Measurements from ENCODE around the gene CAPN12. TPM values are rescaled to one million over a fixed set of nuclear protein-coding genes. Genes with fewer than 3 reads are reported as not detected.

Gene CAPN12
- total and polyA plus RNA-seq, 2 of the 8 experiments (the other 6 are each of a cell fraction or from before 2014, with no cell fraction given) = 8.8 to 20.0 TPM

DNA sequence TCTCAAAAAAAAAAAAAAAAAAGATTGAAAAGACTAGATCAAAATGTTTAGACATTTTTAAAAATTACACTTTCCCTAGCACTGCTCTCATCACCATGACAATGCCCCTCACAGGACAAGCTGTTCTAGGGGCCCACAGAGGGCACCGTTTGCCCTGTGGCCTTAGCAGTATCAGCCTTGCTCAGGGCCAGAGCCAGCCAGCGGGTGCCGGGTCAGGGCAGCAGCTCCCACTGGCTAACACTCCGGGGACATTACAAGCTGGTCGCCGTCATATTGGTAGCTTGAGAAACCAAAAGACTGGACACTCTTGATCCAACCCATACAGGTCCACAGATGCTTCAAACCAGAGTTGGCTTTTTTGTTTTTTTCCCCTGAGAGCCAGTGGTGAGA is 18.0 kb downstream of the CAPN12 start:
- Histone ChIP-seq H3K14ac (ENCODE audit: insufficient read length) (no peak overlapping the region), H3K36me3 (ENCODE audit: control insufficient read depth in 2 of 4, insufficient read depth in 4 of 4, low read length in 3 of 4) (peaks cover 27 to 81% (median 66%) of the 10 kb centered on the region in 4 experiments; a peak in 7 of 8 replicates), H3K56ac (replicated peaks; ENCODE audit: insufficient read length, low read depth, low read length) (no peak overlapping the region), H3K18ac (ENCODE audit: extremely low read depth, low read length) (no peak overlapping the region), H3K27ac (ENCODE audit: low read depth, low read length) (no peak overlapping the region), H2AFZ (ENCODE audit: low read length) (no peak overlapping the region), H4K20me1 (replicated peaks in 1 of 2; ENCODE audit: control insufficient read depth in 1 of 2, insufficient read depth in 2 of 2, low read length in 2 of 2) (peaks cover 4 to 20% of the 10 kb centered on the region in 2 experiments), H2AK5ac (ENCODE audit: low read depth, low read length) (no peak overlapping the region), H2BK20ac (ENCODE audit: low read length) (no peak overlapping the region), H4K8ac (ENCODE audit: extremely low read depth, insufficient read depth, low read length) (peak overlapping the region; percentile 21; the same call in 1 of the 2 replicates), H3K4ac (replicated peaks; ENCODE audit: insufficient read length, low read depth, low read length) (no peak overlapping the region), H2BK5ac (ENCODE audit: low read depth, low read length) (no peak overlapping the region), H3K4me1 (replicated peaks in 1 of 4; ENCODE audit: control insufficient read depth in 3 of 4, insufficient read depth in 4 of 4, low read length in 3 of 4) (no peaks in the 10 kb centered on the region), H3K9me3 (ENCODE audit: insufficient read depth in 2 of 2, low read depth in 1 of 2, low read length in 1 of 2) (no peaks in the 10 kb centered on the region), H3K23ac (ENCODE audit: insufficient read length) (no peak overlapping the region), H3K23me2 (ENCODE audit: low read depth, low read length) (no peaks in the 10 kb centered on the region), H4K5ac (ENCODE audit: insufficient read length, low read depth, low read length) (no peak overlapping the region), H3K79me2 (ENCODE audit: control insufficient read depth in 1 of 2, insufficient read depth in 2 of 2, low read length in 2 of 2) (no peaks in the 10 kb centered on the region), H3K27me3 (replicated peaks in 1 of 4; ENCODE audit: control insufficient read depth in 3 of 4, extremely low read depth in 1 of 4, insufficient read depth in 3 of 4, low read length in 3 of 4) (no peaks in the 10 kb centered on the region), H2BK15ac (ENCODE audit: low read length) (no peak overlapping the region), H3K9ac (replicated peaks in 1 of 4; ENCODE audit: extremely low read depth in 1 of 4, low read depth in 3 of 4, low read length in 3 of 4) (no peak overlapping the region), H4K91ac (replicated peaks; ENCODE audit: insufficient read length, low read length) (no peak overlapping the region), H3K4me2 (ENCODE audit: insufficient read depth in 1 of 2, low read depth in 2 of 2, low read length in 2 of 2) (no peak overlapping the region), H3K4me3 (ENCODE audit: extremely low read depth in 1 of 4, insufficient read depth in 2 of 4, low read depth in 3 of 4, low read length in 4 of 4) (no peak overlapping the region), H3K79me1 (ENCODE audit: low read depth, low read length) (no peaks in the 10 kb centered on the region), H2BK12ac (ENCODE audit: low read depth, low read length) (no peak overlapping the region), H2BK120ac (replicated peaks; ENCODE audit: low read depth, low read length) (no peak overlapping the region)
- FAIRE-seq = no peak
- ChIA-PET POLR2A (ENCODE audit: partially characterized antibody) (interaction anchor here (1.2 to 2.4 kb wide), 3 partner anchors 8 to 99 kb away, joined by 3 to 9 read pairs (median 4); no protein-coding TSS in a partner anchor), CTCF (ENCODE audit: partially characterized antibody) (interaction anchor here (0.6 to 2.0 kb wide), 6 partner anchors 9 to 109 kb away, joined by 3 to 7 read pairs (median 4); no protein-coding TSS in a partner anchor)
- DNase-seq (ENCODE audit: low read depth in 1 of 2, low spot score in 2 of 2) = no peak
- TF ChIP-seq HDAC6 (IDR thresholded peaks at IDR 0.05; ENCODE audit: low read depth, low read length) (no peak), SP2 (IDR thresholded peaks at IDR 0.05; ENCODE audit: low read length) (no peak)
- 96% methylated on average over 6 of the region's 6 CpGs; no CpG with 5 or more reads in 1 of the 2 experiments for WGBS, 2 experiments (ENCODE audit: extremely low coverage in 1 of 2, insufficient coverage in 1 of 2, insufficient read length in 1 of 2, insufficient replicate concordance in 2 of 2, low coverage in 1 of 2, low lambda C conversion rate in 2 of 2, missing lambda C conversion rate in 1 of 2)
